MM.1S (cell line): Measurements from ENCODE around the gene CABLES2.

Experiments used
- DNase-seq: peaks from one replicate; pipeline ENCODE4 v3.0.0-alpha.2; 2015
- H2AFZ ChIP-seq: fragments of 300-600 bp; sonication (generic); 2 replicates; pipeline ENCODE4 v1.6.0; 2016; ENCODE audit warnings: antibody characterized with exemption, low read length
- H3F3A ChIP-seq: fragments of 300-600 bp; sonication (generic); 2 replicates; pipeline ENCODE4 v1.6.1; 2016; ENCODE audit warnings: mild to moderate bottlenecking, antibody characterized with exemption, low read length, moderate library complexity, mixed read lengths; ENCODE audit not compliant: insufficient read depth
- H3K27ac ChIP-seq: fragments of 300-600 bp; sonication (generic); 2 replicates; pipeline ENCODE4 v1.5.1; 2016; ENCODE audit warnings: mild to moderate bottlenecking, low read length
- H3K27me3 ChIP-seq: fragments of 300-600 bp; sonication (generic); replicated peaks from 2 replicates; pipeline ENCODE4 v1.6.0; 2016; ENCODE audit warnings: low read length; ENCODE audit not compliant: insufficient read depth
- H3K36me3 ChIP-seq: fragments of 300-600 bp; sonication (generic); replicated peaks from 2 replicates; pipeline ENCODE4 v1.6.1; 2016; ENCODE audit warnings: mild to moderate bottlenecking, low read length, mixed read lengths; ENCODE audit not compliant: insufficient read depth
- H3K4me1 ChIP-seq: fragments of 300-600 bp; sonication (generic); 2 replicates; pipeline ENCODE4 v1.6.1; 2016; ENCODE audit warnings: low read length, mixed read lengths
- H3K4me2 ChIP-seq: fragments of 300-600 bp; sonication (generic); 2 replicates; pipeline ENCODE4 v1.6.0; 2016; ENCODE audit warnings: low read depth, low read length
- H3K4me3 ChIP-seq: fragments of 300-600 bp; sonication (generic); 2 replicates; pipeline ENCODE4 v1.5.1; 2016; ENCODE audit warnings: low read length, mixed read lengths
- H3K79me2 ChIP-seq: fragments of 300-600 bp; sonication (generic); 2 replicates; pipeline ENCODE4 v1.6.1; 2016; ENCODE audit warnings: mixed run types, low read length, mixed read lengths
- H3K9ac ChIP-seq: fragments of 300-600 bp; sonication (generic); 2 replicates; pipeline ENCODE4 v1.6.1; 2016; ENCODE audit warnings: low read length, mixed read lengths
- H3K9me2 ChIP-seq: fragments of 300-600 bp; sonication (generic); replicated peaks from 2 replicates; pipeline ENCODE4 v1.6.1; 2016; ENCODE audit warnings: mild to moderate bottlenecking, low read length, mixed read lengths; ENCODE audit not compliant: insufficient read depth
- H3K9me3 ChIP-seq: fragments of 300-600 bp; sonication (generic); replicated peaks from 2 replicates; pipeline ENCODE4 v1.6.1; 2016; ENCODE audit warnings: mild to moderate bottlenecking, low read length, mixed read lengths; ENCODE audit not compliant: insufficient read depth
- H4K20me1 ChIP-seq: fragments of 300-600 bp; sonication (generic); 2 replicates; pipeline ENCODE4 v1.6.1; 2016; ENCODE audit warnings: mild to moderate bottlenecking, low read length, moderate library complexity, mixed read lengths; ENCODE audit not compliant: insufficient read depth
- EZH2 ChIP-seq: fragments of 300-600 bp; sonication (generic); optimal IDR thresholded peaks from 2 replicates; pipeline ENCODE3; 2017; ENCODE audit warnings: low read depth, mild to moderate bottlenecking, antibody characterized with exemption, low read length, mixed read lengths
- EZH2phosphoT487 ChIP-seq: fragments of 300-600 bp; sonication (generic); IDR thresholded peaks from 2 replicates; pipeline ENCODE4 v1.6.1; 2018; ENCODE audit warnings: antibody characterized with exemption, low read length
- TF ChIP-seq, protein P1 (sequence below): fragments of 300-600 bp; sonication (generic); IDR thresholded peaks from 2 replicates; pipeline ENCODE4 v1.5.1; 2016; ENCODE audit warnings: antibody characterized with exemption, low read length, mixed read lengths

The CABLES2 gene

DNA sequence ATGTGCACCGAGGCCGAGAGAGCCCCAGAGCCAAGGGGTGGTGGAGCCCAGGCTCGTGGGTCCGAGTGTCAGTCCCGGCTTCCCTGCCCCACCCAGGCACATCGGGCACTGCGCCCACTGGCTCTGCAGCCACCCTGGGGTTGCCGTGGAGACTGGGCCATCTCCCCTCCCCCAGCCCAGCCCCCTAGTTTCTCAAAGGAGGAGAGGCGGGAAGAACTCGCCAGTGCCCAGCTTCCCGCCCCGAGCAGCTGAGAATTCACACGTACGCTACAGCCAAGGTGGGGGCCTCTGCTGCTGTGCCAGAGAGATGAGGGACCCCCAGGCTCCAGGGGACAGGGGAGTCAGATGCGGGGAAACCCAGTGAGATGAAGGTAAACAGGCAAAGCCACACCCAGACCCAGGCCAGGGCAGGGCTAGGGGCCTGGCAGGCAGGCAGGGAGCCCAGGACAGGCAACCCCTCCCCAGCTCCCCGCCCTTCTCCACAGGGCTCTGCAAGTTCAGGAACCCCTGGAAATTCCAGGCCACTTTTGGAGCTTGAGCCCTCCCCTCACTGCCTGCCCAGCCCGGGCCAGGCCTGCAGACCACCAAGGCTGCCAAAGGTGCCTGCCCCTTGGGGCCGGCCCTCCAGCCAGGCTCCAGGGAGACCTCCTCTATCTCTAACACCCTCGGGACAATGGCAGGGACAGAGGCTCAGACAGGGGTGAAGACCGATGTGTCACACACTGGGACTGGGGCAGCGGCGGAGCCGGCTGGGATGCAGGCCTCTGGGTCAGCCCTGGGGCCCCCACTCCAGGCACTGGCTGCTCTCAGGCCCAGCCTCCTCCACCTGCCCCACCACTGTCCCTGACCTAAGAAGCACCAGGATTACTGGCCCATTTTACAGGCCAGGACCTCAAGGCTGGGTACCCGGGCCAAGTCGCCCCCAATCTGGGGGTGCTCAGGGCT, 46.0 kb downstream of the CABLES2 start:
- H3K4me3 ChIP-seq = no peak overlapping the region
- no peak overlapping the region for H3K27ac ChIP-seq
- H4K20me1 ChIP-seq = no peaks in the 10 kb centered on the region
- TF ChIP-seq EZH2phosphoT487 = no peak
- TF ChIP-seq, protein P1, sequence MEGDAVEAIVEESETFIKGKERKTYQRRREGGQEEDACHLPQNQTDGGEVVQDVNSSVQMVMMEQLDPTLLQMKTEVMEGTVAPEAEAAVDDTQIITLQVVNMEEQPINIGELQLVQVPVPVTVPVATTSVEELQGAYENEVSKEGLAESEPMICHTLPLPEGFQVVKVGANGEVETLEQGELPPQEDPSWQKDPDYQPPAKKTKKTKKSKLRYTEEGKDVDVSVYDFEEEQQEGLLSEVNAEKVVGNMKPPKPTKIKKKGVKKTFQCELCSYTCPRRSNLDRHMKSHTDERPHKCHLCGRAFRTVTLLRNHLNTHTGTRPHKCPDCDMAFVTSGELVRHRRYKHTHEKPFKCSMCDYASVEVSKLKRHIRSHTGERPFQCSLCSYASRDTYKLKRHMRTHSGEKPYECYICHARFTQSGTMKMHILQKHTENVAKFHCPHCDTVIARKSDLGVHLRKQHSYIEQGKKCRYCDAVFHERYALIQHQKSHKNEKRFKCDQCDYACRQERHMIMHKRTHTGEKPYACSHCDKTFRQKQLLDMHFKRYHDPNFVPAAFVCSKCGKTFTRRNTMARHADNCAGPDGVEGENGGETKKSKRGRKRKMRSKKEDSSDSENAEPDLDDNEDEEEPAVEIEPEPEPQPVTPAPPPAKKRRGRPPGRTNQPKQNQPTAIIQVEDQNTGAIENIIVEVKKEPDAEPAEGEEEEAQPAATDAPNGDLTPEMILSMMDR = no peak
- no peak for TF ChIP-seq EZH2
- H3K79me2 ChIP-seq = peaks cover 57% of the 10 kb centered on the region
- peaks cover 3% of the 10 kb centered on the region; the same call in 1 of the 2 replicates for H3K4me1 ChIP-seq
- peaks cover 4% of the 10 kb centered on the region; the same call in 1 of the 2 replicates for H3F3A ChIP-seq
- H2AFZ ChIP-seq = no peak overlapping the region
- H3K9me3 ChIP-seq = no peaks in the 10 kb centered on the region
- DNase-seq = no peak
- no peak overlapping the region for H3K9ac ChIP-seq
- no peaks in the 10 kb centered on the region for H3K27me3 ChIP-seq
- no peaks in the 10 kb centered on the region for H3K9me2 ChIP-seq
- H3K4me2 ChIP-seq = no peak overlapping the region
- no peaks in the 10 kb centered on the region for H3K36me3 ChIP-seq

DNA sequence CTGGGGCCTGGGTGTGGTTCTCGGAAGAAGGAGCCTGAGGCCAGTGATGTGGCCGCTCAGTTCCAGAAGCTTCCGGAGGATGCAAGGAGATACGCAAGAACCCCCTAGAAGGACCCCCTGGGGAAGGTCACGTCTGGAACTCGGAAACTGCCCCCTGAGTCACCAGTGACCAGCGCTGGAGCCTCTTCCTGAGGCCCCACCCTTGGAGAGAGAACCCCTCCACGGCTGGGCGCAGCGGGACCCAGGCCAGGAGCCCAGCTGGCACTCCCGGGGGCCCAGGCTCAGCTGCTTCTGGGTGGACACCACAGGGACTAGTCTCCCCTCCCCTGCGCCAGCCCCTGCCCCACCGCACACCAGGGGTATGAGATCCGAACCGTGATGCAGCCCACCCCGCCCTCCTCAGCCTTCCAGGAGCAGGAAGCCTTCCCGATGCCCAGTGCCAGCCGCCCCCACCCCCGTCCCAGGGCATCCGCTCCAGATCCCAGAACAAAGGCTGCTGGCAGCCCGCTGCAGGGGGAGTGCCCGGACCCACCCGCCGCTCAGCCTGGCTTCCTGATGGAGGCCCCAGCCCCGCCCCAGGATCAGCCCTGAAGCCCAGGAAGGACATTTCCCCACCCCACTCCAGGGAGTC, 47.5 kb downstream of the CABLES2 start:
- H3K79me2 ChIP-seq = peaks cover 54% of the 10 kb centered on the region
- no peak overlapping the region for H3K4me3 ChIP-seq
- H4K20me1 ChIP-seq = no peaks in the 10 kb centered on the region
- no peaks in the 10 kb centered on the region for H3K9me2 ChIP-seq
- H3F3A ChIP-seq = no peaks in the 10 kb centered on the region
- no peak for DNase-seq
- no peak overlapping the region for H3K27ac ChIP-seq
- H3K9ac ChIP-seq = no peak overlapping the region
- no peaks in the 10 kb centered on the region for H3K36me3 ChIP-seq
- no peaks in the 10 kb centered on the region for H3K9me3 ChIP-seq
- TF ChIP-seq EZH2phosphoT487 (no peak), EZH2 (no peak)
- TF ChIP-seq, protein P1 = no peak
- no peaks in the 10 kb centered on the region for H3K27me3 ChIP-seq
- H3K4me2 ChIP-seq = no peak overlapping the region
- H2AFZ ChIP-seq = no peak overlapping the region
- no peaks in the 10 kb centered on the region for H3K4me1 ChIP-seq

DNA sequence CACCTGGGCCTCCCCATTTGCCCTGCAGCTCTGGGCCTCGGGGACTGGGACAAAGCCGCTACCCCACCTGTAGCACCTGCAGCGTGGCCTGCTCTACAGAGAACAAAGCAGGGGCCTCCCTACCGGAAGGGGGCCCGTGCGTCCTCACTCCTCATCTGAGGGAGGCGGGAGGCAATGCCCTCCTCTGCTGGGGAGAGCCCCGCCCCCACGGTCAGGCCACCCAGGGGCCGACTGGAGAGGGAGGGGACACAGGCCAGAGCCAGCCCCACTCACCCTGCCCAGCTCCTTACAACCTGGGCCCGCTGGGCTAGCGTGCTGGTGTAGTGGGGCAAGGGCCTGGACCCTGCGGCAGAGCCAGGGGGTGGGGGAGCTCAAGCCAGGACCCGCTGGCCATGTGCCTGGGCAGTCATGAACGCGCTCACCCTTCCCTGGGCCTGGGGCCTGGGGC, 48.0 kb downstream of the CABLES2 start:
- Histone ChIP-seq H3K27me3 (no peaks in the 10 kb centered on the region), H3K36me3 (no peaks in the 10 kb centered on the region), H4K20me1 (no peaks in the 10 kb centered on the region), H3K9me3 (no peaks in the 10 kb centered on the region), H3K9me2 (no peaks in the 10 kb centered on the region), H3K79me2 (peaks cover 52% of the 10 kb centered on the region), H3F3A (no peaks in the 10 kb centered on the region), H3K27ac (no peak overlapping the region), H3K4me2 (no peak overlapping the region), H3K4me1 (no peaks in the 10 kb centered on the region), H3K4me3 (no peak overlapping the region), H3K9ac (no peak overlapping the region), H2AFZ (no peak overlapping the region)
- no peak for DNase-seq
- no peak for TF ChIP-seq EZH2phosphoT487
- TF ChIP-seq, protein P1 = no peak
- TF ChIP-seq EZH2 = no peak
